Measurements from ENCODE around the gene CREB3L4. TPM values are rescaled to one million over a fixed set of nuclear protein-coding genes. Genes with fewer than 3 reads are reported as not detected.

Gene CREB3L4
- total and polyA plus RNA-seq, 4 donors: 4.4 to 10.3 (median 8.8) TPM

DNA sequence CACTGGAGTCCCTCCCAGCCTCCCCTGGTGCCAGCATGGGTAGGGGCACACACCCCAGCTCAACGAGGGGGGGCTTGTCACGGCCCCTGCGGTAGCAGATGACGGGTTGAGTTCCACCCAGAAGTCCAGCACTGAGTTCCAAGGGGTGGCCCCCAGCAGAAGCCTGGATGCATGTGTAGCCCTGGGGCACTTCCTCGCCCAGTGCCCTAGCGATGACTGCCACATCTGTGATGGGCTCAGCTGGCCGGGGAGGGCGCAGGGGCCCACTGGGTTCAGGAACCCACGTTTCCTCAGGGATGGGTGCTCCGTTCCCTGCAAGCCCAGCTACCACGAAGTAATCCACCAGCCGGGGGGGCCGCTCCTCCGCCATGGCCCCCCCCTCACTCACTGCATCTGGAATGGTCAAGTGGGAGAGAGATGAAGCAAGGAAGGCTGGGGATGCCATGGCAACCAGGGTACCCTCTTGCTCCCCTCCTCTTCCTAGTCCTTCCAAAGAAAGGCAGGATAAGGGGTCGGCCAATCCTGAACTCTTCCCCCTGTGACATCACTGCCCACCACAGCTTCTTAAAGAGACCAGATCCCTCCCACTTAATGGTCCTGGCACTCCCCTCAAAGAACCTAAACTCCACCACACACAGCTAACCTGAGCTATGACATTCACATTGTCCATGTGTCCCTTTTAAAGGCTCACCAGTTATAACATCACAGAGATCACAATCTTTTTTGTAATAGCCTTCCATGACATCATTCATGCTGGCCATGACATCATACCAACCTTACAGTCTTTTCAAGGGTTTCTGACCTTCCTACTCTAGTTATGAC lies 23.5 kb upstream of the CREB3L4 start:
- Histone ChIP-seq H3K9me3 (ENCODE audit: control insufficient read depth in 4 of 4, low read length in 3 of 4) (no peaks in the 10 kb centered on the region), H3K27ac (ENCODE audit: low read depth in 1 of 2, low read length in 2 of 2) (peak overlapping the region; percentile 94 to 95), H3K4me3 (ENCODE audit: low read depth in 1 of 3, low read length in 3 of 3) (no peak overlapping the region), H3K27me3 (ENCODE audit: control insufficient read depth in 4 of 4, insufficient read depth in 4 of 4, low read length in 3 of 4) (no peaks in the 10 kb centered on the region), H3K4me1 (ENCODE audit: control insufficient read depth in 4 of 4, insufficient read depth in 4 of 4, low read length in 3 of 4) (peaks cover 14 to 38% (median 24%) of the 10 kb centered on the region in 4 donors), H3K36me3 (ENCODE audit: control insufficient read depth in 4 of 4, insufficient read depth in 3 of 4, low read depth in 1 of 4, low read length in 3 of 4) (peaks cover 5 to 39% (median 16%) of the 10 kb centered on the region in 4 donors), H3K9ac (ENCODE audit: low read depth in 1 of 2, low read length in 2 of 2) (peak overlapping the region in 1 of 2 donors; percentile 56)
- 91% methylated on average over 15 of the region's 15 CpGs for WGBS
- no peak for DNase-seq (ENCODE audit: low spot score)
- TF ChIP-seq, protein P1, sequence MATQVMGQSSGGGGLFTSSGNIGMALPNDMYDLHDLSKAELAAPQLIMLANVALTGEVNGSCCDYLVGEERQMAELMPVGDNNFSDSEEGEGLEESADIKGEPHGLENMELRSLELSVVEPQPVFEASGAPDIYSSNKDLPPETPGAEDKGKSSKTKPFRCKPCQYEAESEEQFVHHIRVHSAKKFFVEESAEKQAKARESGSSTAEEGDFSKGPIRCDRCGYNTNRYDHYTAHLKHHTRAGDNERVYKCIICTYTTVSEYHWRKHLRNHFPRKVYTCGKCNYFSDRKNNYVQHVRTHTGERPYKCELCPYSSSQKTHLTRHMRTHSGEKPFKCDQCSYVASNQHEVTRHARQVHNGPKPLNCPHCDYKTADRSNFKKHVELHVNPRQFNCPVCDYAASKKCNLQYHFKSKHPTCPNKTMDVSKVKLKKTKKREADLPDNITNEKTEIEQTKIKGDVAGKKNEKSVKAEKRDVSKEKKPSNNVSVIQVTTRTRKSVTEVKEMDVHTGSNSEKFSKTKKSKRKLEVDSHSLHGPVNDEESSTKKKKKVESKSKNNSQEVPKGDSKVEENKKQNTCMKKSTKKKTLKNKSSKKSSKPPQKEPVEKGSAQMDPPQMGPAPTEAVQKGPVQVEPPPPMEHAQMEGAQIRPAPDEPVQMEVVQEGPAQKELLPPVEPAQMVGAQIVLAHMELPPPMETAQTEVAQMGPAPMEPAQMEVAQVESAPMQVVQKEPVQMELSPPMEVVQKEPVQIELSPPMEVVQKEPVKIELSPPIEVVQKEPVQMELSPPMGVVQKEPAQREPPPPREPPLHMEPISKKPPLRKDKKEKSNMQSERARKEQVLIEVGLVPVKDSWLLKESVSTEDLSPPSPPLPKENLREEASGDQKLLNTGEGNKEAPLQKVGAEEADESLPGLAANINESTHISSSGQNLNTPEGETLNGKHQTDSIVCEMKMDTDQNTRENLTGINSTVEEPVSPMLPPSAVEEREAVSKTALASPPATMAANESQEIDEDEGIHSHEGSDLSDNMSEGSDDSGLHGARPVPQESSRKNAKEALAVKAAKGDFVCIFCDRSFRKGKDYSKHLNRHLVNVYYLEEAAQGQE (IDR thresholded peaks at IDR 0.05): no peak
- TF ChIP-seq HNF4G (IDR thresholded peaks at IDR 0.05) (no peak), RAD21 (IDR thresholded peaks at IDR 0.05) (no peak), FOXA1 (IDR thresholded peaks at IDR 0.05) (no peak), JUND (IDR thresholded peaks at IDR 0.05) (no peak)
- TF ChIP-seq, protein P2, sequence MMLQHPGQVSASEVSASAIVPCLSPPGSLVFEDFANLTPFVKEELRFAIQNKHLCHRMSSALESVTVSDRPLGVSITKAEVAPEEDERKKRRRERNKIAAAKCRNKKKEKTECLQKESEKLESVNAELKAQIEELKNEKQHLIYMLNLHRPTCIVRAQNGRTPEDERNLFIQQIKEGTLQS (IDR thresholded peaks at IDR 0.05): no peak

DNA sequence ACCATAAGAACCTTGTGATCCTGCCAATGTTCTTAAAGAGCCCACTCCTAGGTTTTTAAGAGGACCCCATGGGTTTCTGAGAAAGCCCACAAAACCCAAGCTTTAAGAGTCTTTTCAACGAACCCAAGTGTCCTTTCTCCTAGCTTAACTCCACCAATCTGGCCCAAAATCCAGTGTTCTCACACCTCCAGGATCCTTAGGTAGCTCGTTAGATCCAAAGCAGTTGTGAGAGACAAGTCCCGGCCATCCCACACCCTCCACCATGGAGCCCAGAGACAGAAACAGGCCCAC lies 22.9 kb upstream of the CREB3L4 start:
- Histone ChIP-seq H3K9ac (ENCODE audit: low read depth in 1 of 2, low read length in 2 of 2) (peak overlapping the region in 1 of 2 donors; percentile 56), H3K4me3 (ENCODE audit: low read depth in 1 of 3, low read length in 3 of 3) (peak overlapping the region; percentile 22 to 97 (median 80)), H3K27ac (ENCODE audit: low read depth in 1 of 2, low read length in 2 of 2) (peak overlapping the region; percentile 94 to 95), H3K27me3 (ENCODE audit: control insufficient read depth in 4 of 4, insufficient read depth in 4 of 4, low read length in 3 of 4) (no peaks in the 10 kb centered on the region), H3K4me1 (ENCODE audit: control insufficient read depth in 4 of 4, insufficient read depth in 4 of 4, low read length in 3 of 4) (peaks cover 14 to 38% (median 24%) of the 10 kb centered on the region in 4 donors), H3K36me3 (ENCODE audit: control insufficient read depth in 4 of 4, insufficient read depth in 3 of 4, low read depth in 1 of 4, low read length in 3 of 4) (peaks cover 5 to 35% (median 16%) of the 10 kb centered on the region in 4 donors), H3K9me3 (ENCODE audit: control insufficient read depth in 4 of 4, low read length in 3 of 4) (no peaks in the 10 kb centered on the region)
- WGBS: 76% methylated on average over 3 of the region's 3 CpGs
- no peak for DNase-seq (ENCODE audit: low spot score)
- TF ChIP-seq FOXA2 (IDR thresholded peaks at IDR 0.05): no peak
- TF ChIP-seq, protein P3, sequence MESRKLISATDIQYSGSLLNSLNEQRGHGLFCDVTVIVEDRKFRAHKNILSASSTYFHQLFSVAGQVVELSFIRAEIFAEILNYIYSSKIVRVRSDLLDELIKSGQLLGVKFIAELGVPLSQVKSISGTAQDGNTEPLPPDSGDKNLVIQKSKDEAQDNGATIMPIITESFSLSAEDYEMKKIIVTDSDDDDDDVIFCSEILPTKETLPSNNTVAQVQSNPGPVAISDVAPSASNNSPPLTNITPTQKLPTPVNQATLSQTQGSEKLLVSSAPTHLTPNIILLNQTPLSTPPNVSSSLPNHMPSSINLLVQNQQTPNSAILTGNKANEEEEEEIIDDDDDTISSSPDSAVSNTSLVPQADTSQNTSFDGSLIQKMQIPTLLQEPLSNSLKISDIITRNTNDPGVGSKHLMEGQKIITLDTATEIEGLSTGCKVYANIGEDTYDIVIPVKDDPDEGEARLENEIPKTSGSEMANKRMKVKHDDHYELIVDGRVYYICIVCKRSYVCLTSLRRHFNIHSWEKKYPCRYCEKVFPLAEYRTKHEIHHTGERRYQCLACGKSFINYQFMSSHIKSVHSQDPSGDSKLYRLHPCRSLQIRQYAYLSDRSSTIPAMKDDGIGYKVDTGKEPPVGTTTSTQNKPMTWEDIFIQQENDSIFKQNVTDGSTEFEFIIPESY (IDR thresholded peaks at IDR 0.05): no peak
- TF ChIP-seq JUND (IDR thresholded peaks at IDR 0.05): no peak
- no peak for TF ChIP-seq FOXA1 (IDR thresholded peaks at IDR 0.05)
- TF ChIP-seq, protein P1 (IDR thresholded peaks at IDR 0.05): no peak
